Dermis microvascular lymphatic vessel endothelial cell (primary cell): Measurements from ENCODE around the gene ITFG1. TPM values are rescaled to one million over a fixed set of nuclear protein-coding genes. Genes with fewer than 3 reads are reported as not detected.

ENCODE experiments used
- DNase-seq, 2 donors: peaks; one replicate each; pipeline versions ENCODE4 v3.0.0 to v3.0.0-alpha.2; 2010; ENCODE audit warnings: low read depth in 2 of 2
- total RNA-seq: library from RNA; depleted of rRNA; stranded (reverse); fragments of >200 nt; gene quantifications from 2 replicates; pipeline ENCODE4 v1.2.1, GENCODE V29; 2014

ITFG1 gene
- total RNA-seq, 1 donor from 2014 or later = 42.0 TPM

- DNase-seq = no peak
Observed at GRCh38 chr16:47109361-47109760, 351.5 kb downstream of the ITFG1 start.

Other genes with a start within 250 kb of the ITFG1 start
- gene PHKB, start 268 bp upstream of the ITFG1 start, total RNA-seq = 48.4 and 60.7 TPM in 2 replicates